Measurements from ENCODE around the gene TM4SF1.

Gene TM4SF1, protein sequence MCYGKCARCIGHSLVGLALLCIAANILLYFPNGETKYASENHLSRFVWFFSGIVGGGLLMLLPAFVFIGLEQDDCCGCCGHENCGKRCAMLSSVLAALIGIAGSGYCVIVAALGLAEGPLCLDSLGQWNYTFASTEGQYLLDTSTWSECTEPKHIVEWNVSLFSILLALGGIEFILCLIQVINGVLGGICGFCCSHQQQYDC

DNA sequence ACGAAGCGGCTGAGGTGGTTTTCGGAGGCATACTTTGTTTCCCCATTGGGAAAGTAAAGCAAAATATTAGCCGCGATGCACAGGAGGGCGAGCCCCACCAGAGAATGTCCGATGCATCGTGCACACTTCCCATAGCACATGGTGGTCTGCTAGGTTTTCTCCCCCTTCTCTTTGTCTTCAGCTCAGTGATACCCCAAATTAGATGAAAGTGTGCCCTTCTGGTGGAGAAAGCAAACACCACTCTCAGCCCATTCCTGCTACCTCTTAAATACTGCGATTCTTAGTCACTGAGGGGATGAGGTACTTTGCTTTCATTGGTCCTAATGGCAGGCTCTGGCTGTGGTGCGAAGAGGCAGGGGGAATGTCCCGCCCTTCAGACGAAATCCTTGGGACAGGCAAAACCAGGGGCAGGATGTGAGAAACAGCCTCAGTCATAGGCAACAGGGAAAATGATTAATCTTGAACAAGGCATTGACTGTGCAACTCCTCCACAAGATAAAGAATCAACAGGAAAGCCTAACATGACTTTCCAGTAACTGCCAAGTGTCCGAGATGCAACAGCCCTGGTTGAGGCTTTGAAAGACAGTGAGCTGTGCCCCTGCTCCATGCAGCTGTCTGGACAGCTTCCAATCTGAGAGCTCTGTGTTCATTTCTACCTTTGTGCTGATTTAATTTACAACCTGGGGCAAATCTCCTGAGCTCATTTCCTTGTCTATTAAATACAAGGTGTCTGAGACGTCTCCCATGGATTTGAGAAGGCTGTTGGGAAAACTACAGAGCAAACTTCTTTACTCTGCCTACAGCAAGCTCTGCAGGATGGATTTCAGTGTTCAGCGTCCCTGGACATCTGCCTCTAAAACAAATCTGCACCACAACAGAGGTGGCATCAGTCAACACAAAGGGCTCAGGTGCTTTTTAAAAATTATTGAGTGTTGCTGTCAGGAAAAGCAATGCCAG is at the start of gene TM4SF1:
Gene TM4SF1 (minus strand): TSS at position 242 of the 957 bp plus-strand sequence. CDS start 102 bp downstream, at position 140.
- no peak for DNase-seq

DNA sequence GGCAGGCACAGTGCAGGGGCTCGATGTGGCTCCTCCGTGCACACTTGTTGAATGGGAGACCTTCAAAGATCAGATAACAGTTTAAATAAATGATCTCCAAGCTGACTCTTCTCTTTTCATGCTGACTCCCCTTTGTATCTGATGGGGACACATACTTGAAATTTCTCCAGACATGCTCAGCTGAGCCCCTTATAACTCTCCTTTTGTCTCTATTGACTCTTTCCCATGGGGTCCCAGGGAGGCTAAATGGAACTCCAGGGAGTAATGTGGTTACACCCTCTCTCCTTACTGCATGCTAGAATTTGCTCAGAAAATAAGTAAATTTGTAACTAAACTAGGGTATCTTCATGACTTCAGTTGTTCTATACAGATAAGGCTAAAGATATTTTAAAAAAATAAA is 48.9 kb upstream of the TM4SF1 start:
- no peak for DNase-seq

DNA sequence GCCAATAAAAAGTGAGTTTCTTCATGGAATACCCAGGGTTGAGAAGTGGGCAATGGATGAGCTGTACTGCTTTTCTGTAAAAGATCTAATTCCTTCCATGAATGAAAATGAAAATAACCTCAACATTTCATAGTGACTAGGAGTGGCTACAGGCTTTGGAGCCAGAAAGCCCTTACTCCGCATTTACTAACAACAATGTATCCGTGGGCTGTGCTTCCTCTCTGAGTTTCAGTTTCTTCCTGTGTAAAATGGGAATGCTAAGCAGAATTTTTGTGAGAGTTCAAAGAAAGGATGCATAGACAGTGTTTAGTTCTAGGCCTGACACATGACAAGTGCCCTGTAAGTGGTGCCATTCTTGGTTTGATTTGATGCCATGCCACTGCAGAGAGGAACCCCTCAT is 47.5 kb upstream of the TM4SF1 start:
- DNase-seq, result no peak

DNA sequence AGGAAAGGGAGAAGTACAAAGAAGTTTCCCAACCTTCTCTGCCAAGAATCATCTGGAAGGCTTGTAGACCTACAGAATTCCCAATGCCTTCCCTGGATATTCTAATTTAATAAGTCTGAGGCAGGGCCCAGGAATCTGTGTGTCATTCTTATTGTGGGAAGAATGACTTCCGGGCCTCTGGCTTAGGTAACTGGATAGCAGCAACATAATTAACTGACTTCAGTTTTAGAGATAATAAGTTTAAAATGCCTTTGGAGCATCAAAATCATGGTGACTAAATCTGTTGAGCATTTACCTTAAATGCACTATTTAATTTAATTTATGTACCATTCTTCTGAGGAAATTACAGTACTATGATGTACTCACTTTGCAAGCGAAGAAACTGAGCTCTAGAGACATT is 44.3 kb upstream of the TM4SF1 start:
- DNase-seq, result no peak

DNA sequence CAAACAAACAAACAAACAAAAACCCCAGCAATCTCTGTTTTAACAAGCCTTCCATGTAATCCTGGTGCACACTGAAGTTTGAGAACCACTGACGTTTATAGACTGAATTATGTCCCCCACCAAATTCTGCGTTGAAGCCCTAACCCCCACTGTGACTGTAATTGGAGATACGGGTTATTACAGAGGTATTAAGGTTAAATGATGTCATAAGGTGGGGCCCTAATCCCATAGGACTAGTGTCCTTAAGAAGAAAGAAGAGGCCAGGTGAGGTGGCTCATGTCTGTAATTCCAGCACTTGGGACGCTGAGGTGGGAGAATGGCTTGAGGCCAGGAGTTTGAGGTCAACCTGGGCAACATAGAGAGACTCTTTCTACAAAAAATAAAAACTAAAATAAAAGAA is 42.4 kb upstream of the TM4SF1 start:
- DNase-seq, result no peak

DNA sequence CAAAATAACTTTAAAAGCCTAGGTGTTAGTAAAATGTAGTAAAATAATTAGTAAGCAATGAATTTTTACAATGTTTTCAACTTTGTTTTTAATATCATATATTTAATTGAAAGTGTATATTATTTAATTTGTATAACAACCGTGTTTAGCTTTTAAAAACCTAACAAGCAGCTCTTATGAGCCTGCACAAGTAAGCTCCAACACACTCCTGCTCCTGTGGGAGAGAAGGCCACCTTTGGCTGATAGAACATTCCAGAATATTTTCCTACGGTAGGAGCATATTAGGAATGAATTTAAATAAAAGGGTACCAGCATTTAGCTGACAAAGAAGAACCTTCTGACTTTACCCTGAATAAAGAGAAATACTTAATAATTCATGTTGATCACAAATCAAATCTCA is 40.3 kb upstream of the TM4SF1 start:
- DNase-seq, result no peak

DNA sequence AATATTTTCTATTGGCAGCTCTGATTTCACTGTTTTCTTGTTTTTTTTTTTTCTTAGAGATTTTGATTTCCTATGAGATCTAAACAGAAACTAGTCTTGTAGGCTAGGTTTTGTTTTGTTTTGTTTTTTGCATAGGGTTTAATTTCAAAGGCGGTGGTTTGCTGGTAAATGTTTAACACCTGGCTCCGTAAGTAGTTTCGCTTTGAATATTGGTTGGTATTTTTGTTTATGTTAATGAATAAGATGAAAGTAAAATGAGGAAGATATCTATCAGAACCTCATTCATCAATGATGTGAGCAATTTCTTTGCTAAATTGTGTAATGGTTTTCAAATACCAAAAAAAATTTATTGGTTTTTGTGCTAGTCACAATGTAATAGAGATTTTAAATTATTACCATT is 39.7 kb upstream of the TM4SF1 start:
- DNase-seq, result no peak

DNA sequence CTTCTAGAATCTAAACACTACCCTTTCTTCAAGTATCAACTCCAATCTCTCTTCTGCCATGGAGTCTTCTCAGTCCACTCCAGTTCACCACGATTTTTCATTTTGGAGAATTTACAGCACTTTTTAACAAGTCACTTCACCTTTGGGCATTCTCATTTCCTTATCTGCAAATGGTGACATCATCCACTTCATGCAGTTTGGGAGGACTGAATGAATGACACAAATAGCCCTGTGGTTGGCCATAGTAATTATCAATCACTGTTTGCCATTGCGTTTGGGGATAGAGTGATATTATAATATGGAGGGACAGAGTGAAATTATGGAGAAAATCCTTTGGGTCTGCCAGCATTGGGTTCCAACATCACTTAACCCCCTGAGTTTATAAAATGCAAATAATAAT is 38.0 kb upstream of the TM4SF1 start:
- DNase-seq, result no peak

DNA sequence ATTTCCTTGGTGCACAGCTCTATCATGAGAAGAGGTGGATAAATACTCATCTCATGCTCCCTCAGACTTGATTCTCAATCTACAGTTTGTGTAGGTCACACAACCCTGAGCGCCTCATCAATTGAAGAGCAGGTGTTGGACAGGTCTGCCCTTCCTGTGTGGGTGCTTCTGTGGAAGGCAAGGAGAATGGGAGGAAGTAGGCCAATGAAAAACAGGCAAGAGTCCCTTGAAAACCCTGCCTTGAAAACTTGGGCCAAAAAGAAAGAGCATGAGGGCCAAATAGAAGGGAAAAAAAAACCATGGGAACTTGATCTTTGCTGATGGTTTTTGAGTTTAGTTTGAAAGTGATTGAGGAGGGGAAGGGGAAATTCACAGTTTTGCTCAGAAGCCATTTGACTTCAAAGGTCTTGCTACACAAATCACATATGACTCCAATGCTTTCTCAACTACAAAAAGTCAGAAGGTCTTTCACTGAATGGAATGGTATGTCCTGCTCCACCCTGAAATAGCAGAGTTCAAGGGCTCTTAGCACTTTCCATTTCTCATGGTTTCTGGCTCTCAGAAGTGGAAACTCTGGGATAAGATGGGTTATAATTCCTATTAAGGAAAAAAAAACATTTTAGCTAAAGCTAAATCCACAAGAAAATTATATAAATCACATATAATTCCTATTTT is 37.2 kb upstream of the TM4SF1 start:
- no peak for DNase-seq

DNA sequence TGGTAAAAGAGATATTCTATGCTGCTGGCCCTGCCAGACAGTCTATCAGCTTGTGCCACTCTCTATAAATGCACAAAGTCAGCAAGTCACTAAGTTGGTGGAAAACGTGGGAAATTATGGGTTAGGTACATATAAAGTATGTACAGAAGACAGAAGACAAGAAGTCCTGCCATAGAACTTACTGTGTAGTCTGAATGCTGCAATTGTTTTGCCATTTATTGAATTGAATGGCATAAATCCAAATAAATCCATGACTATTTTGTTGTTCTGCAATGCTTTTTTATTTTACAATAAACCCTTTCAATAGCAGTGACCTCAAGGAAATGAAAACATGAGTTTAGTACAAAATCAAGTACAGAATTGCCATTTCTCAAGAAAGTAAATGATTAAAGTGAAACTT is 34.1 kb upstream of the TM4SF1 start:
- no peak for DNase-seq

DNA sequence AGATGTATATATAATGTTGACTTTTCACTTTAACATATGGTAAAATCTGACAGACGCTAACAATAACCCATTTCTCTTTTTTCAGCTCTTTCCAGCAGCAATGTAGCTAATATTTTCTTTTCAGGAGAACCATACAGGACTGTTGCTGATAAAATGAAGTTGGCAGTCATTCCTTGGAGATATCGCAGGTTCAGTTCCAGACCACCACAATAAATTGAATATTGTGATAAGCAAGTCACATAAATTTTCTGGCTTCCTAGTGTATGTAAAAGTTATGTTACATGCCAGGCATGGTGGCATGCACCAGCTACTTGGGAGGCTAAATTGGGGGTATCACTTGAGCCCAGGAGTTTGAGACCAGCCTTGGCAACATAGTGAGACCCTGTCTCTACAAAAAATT is 31.9 kb upstream of the TM4SF1 start:
- DNase-seq, result no peak

DNA sequence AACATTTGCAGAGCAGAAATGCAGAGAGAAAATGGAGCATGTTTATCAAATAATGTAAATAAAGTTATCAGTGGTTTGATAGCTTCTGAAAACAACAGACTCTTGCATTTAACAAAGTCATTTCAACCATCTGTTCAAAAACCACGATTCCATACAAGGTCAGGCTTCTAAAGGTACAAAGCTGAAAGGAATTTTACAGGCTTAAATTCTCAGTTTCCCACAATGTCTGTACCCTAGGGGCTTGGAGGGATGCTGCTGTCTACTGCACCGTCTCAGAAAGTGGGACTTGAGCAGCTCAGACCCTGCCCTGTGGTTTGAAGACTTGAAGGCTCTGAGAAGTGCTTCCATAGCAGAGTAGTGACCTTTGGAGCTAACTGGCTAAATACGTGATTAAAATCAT is 30.4 kb upstream of the TM4SF1 start:
- no peak for DNase-seq

DNA sequence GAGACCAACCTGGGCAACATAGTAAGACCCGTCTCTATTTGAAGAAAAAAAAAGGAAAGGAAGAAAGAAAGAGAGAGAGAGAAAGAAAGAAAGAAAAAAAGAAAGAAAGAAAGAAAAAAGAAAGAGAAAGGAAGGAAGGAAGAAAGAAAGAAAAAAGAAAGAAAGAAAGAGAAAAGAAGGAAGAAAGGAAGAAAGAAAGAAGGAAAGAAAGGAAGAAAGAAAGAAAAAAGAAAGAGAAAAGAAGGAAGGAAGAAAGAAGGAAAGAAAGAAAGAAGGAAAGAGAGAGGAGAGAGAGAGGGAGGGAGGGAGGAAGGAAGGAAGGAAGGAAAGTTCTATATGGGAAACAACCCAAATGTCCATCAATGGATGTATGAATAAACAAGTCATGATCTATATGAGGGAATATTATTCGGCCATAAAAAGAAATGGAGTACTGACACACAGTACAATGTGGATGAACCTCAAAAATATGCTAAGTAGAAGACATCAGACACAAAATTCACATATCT is 28.8 kb upstream of the TM4SF1 start:
- DNase-seq, result no peak

DNA sequence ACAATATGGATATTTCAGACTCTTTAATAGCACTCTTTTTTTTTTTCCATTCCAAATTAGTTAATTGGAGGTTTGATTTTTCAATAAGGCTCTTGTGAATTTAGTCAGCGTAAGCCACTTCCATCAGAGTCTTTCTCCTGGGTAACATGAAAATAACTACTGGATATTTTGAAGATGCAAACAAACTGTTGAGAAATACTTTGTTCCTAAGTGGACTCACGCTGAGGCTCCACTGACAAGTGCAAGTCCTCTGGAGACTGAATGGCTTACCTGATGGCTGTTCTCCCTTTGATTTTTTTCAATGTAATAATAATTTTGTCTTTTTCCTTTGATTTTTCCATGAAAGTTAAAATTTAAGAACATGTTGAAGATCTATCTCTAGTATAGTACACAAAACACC is 26.0 kb upstream of the TM4SF1 start:
- DNase-seq, result no peak

DNA sequence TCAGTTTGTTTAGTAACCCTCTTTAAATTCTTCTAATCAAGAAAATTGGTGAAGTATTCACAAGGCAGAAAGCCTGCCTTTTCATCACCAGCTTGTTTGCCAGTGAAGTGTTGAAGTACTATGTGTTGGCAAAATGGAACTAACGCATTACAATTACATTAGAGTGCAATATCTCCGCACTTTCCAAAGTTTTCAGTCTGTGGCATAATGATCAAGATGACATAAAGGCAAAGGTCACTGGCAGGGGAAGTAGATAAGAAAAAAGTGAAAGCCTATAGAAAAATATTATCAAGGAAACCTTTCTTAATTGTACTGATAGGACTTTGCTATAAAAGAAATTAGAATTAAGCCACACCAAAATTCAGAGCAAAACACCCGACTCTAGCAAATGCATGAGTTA is 25.0 kb upstream of the TM4SF1 start:
- no peak for DNase-seq

DNA sequence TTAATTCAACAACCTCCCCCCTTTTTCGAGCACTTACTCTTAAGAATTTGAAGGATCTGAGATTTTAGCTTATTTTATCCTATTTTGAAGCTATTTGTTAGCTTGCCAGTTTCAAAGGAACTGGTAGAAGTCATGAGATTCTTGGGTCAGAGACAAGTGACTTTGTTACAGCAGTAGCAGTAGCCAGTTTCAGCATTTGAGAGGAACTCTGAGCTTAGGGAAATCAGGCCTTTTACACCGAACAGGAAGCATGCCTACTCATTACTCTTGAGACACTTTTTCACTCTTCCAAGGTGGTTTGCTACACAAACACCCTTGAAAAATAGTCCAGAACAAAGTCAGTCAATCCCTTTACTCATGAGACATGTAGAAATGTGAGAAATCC is 24.5 kb upstream of the TM4SF1 start:
- no peak for DNase-seq

DNA sequence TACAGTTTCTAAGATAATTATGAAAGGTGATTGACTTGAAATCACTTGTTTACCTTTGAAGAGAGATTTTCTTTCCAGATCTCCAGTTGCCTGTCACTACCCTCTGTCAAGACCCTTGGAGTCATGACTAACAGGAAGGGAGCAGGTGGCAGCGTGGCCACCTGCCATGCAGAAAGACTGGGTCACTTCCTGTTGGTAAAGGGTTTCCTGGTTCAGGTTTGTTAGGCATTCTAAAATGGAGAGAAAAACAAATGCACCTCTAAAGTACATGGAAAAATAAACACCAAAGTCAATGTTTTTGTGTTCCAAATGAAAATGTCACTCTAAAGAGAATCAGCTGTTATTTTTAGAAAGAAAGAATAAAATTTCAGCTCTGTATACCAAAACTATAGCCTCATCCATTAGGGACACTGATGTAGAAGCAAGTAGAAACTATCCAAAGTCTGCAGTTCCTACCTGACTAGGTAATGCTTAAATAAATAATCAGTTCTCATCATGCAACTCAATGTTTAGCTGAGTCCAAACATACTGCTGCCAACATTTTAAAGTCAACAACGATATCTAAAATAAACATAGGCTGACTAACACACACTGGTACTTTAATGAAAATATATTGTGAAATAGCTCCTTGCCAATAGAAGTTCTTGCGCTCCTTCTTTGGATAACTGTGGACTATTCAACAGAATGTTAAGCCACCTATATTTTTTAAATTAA is 23.9 kb upstream of the TM4SF1 start:
- DNase-seq, result no peak

DNA sequence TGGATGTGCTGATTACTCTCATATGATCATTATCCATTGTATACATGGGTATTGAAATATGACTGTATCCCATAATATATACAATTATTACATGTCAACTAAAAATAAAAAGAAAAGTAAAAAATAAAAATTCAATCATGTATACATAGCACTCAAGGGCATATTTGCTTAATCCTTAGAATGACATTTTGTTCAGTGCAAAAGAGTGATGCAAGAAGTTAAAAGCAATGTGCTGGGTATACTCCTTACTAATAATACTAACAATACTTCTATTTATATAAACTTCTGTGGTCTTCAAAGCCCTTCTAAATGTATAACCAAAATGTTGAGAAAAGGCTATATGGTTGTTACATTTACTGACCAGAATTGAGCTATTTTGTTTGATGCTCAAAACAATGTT is 23.2 kb upstream of the TM4SF1 start:
- DNase-seq, result no peak

DNA sequence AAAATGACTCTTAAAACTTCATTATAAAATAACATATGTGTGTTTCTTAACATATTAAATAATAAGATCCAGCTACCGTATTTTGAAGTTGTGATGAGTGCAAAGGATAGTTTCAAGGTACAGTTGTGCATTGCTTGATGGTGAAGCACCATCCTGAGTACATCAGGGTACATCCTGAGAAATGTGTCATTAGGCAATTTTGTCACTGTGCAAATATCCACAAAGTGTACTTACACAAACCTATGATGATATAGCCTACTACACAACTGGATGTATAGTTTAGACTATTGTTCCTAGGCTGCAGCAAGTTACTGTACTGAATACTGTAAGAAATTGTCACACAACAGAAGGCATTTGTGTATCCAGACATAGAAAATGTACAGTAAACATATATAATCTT is 20.8 kb upstream of the TM4SF1 start:
- DNase-seq, result no peak

DNA sequence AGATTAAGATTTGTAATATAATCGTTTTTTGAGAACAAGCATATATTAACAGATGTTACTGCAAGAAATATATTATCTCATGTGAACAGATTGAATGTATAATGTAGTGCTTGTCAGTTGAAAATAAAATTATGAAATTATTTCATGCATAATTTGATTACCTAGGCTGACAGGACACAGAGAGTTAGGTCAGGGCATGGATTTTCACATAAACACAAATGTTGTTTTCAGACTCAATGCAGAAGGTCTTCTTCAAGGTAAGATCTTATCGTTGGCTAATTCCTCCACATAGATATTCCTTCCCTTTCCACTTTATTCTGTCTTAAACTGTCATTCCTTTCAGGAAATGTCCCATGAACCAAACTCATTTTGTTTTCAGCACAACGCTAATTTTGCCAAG is 20.1 kb upstream of the TM4SF1 start:
- DNase-seq, result no peak

DNA sequence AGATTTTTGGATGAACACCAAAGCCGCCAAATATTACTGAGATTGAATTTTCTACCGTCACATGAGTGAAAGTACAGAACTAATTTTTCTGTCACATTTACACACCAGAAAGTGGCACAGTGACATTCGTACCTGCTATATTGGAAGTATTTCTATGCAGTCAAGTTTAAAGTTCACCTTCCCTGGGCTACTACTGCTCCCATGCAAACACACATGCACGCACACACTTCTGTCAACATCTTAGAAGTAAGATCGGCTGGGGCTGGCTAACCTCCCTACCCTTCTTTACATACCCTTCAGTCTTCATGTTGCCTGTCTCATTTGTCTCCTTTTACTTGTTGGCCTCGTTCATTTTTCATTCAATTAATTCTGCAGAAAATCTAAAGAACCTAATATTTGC is 19.0 kb upstream of the TM4SF1 start:
- DNase-seq, result no peak
